IMR-90 (cell line): ENCODE measurements around the gene SCARB1. TPM values are rescaled to one million over a fixed set of nuclear protein-coding genes. Genes with fewer than 3 reads are reported as not detected.

Experiments used
- ATAC-seq: fragments of 200-7000 bp; cut with Tn5 transposase; 2 replicates; pipeline ENCODE4 v1.9.1; 2020; ENCODE audit warnings: low read depth, mild to moderate bottlenecking, moderate library complexity
- BruUV-seq: library from RNA; stranded (reverse); fragments of 400-500 nt; replicated peaks from 2 replicates; lab custom pipeline; 2021; lab: Mats Ljungman, UMichigan
- CTCF ChIA-PET: fragments of 300-600 bp; formaldehyde crosslinking; extraction: SDS; loops from one replicate; lab custom pipeline; 2021; ENCODE audit warnings: antibody characterized with exemption; lab: Yijun Ruan, JAX
- POLR2A ChIA-PET: fragments of 300-600 bp; sonication (Branson Sonifier 250); formaldehyde crosslinking; loops from one replicate; lab custom pipeline; 2022; ENCODE audit warnings: antibody characterized with exemption; ENCODE audit not compliant: unreplicated experiment; lab: Charles Lee
- DNase-seq: peaks from one replicate; pipeline ENCODE4 v3.0.0; 2013
- H2AFZ ChIP-seq: replicated peaks from 2 replicates; pipeline ENCODE3; 2013; ENCODE audit warnings: low read length, mild to moderate bottlenecking; ENCODE audit not compliant: poor library complexity
- H2AK5ac ChIP-seq: 2 replicates; pipeline ENCODE4 v1.6.1; 2013; ENCODE audit warnings: low read depth, low read length, inconsistent platforms
- H2AK9ac ChIP-seq: replicated peaks from 2 replicates; pipeline ENCODE3; 2013; ENCODE audit warnings: mild to moderate bottlenecking, low read depth, low read length, moderate library complexity; ENCODE audit not compliant: poor library complexity
- H2BK120ac ChIP-seq: 2 replicates; pipeline ENCODE4 v1.6.1; 2013; ENCODE audit warnings: low read depth, low read length, inconsistent platforms
- H2BK15ac ChIP-seq: 3 replicates; pipeline ENCODE4 v1.6.1; 2013; ENCODE audit warnings: low read depth, low read length, inconsistent platforms
- H2BK20ac ChIP-seq: 2 replicates; pipeline ENCODE4 v1.6.1; 2013; ENCODE audit warnings: low read depth, mild to moderate bottlenecking, inconsistent platforms, low read length, moderate library complexity
- H2BK5ac ChIP-seq: 2 replicates; pipeline ENCODE4 v1.6.1; 2013; ENCODE audit warnings: mild to moderate bottlenecking, low read depth, low read length, inconsistent platforms; ENCODE audit not compliant: poor library complexity, severe bottlenecking
- H3K14ac ChIP-seq: replicated peaks from 2 replicates; pipeline ENCODE4 v1.6.1; 2013; ENCODE audit warnings: low read depth, low read length, inconsistent platforms
- H3K18ac ChIP-seq: 2 replicates; pipeline ENCODE4 v1.6.1; 2013; ENCODE audit warnings: low read depth, low read length, control low read depth
- H3K23ac ChIP-seq: 2 replicates; pipeline ENCODE4 v1.6.1; 2013; ENCODE audit warnings: low read depth, low read length, inconsistent platforms
- H3K27ac ChIP-seq: 2 replicates; pipeline ENCODE4 v1.5.1; 2013; ENCODE audit warnings: mild to moderate bottlenecking, control low read depth, low read length; ENCODE audit not compliant: insufficient read depth
- H3K27me3 ChIP-seq: 2 replicates; pipeline ENCODE4 v1.6.1; 2013; ENCODE audit warnings: low read length; ENCODE audit not compliant: control insufficient read depth, insufficient read depth
- H3K36me3 ChIP-seq: 2 replicates; pipeline ENCODE4 v1.6.1; 2013; ENCODE audit warnings: low read length, mixed read lengths; ENCODE audit not compliant: control insufficient read depth, insufficient read depth
- H3K4ac ChIP-seq: 2 replicates; pipeline ENCODE4 v1.6.1; 2013; ENCODE audit warnings: low read depth, low read length, inconsistent platforms
- H3K4me1 ChIP-seq: 2 replicates; pipeline ENCODE4 v1.6.1; 2013; ENCODE audit warnings: low read length, mixed read lengths; ENCODE audit not compliant: control insufficient read depth, insufficient read depth
- H3K4me2 ChIP-seq: 2 replicates; pipeline ENCODE4 v1.6.1; 2013; ENCODE audit warnings: low read depth, mild to moderate bottlenecking, control low read depth, low read length, moderate library complexity
- H3K4me3 ChIP-seq: 2 replicates; pipeline ENCODE4 v1.5.1; 2013; ENCODE audit warnings: low read depth, mild to moderate bottlenecking, control low read depth, low read length, moderate library complexity; ENCODE audit not compliant: insufficient read depth
- H3K56ac ChIP-seq: 2 replicates; pipeline ENCODE4 v1.6.1; 2013; ENCODE audit warnings: low read length, inconsistent platforms; ENCODE audit not compliant: insufficient read depth; ENCODE audit errors: extremely low read depth
- H3K79me1 ChIP-seq, 2 experiments: 2 replicates each; pipeline ENCODE4 v1.6.1; 2013; ENCODE audit warnings: low read length in 2 of 2, inconsistent platforms in 1 of 2, low read depth in 1 of 2
- H3K9ac ChIP-seq: 2 replicates; pipeline ENCODE4 v1.6.1; 2013; ENCODE audit warnings: low read depth, low read length, control low read depth
- H3K9me1 ChIP-seq: 2 replicates; pipeline ENCODE4 v1.6.1; 2013; ENCODE audit warnings: low read length, inconsistent platforms; ENCODE audit not compliant: insufficient read depth
- H3K9me3 ChIP-seq: 2 replicates; pipeline ENCODE4 v1.6.1; 2013; ENCODE audit warnings: low read length; ENCODE audit not compliant: control insufficient read depth, insufficient read depth
- H4K20me1 ChIP-seq: 2 replicates; pipeline ENCODE4 v1.6.1; 2013; ENCODE audit warnings: low read length, inconsistent platforms; ENCODE audit not compliant: insufficient read depth
- H4K5ac ChIP-seq: 2 replicates; pipeline ENCODE4 v1.6.1; 2013; ENCODE audit warnings: mild to moderate bottlenecking, low read depth, low read length, control low read depth
- H4K8ac ChIP-seq, 2 experiments: 2 replicates each; pipeline ENCODE4 v1.6.1; 2013; ENCODE audit warnings: low read depth in 2 of 2, low read length in 2 of 2, control low read depth in 1 of 2, inconsistent platforms in 1 of 2
- H4K91ac ChIP-seq: 2 replicates; pipeline ENCODE4 v1.6.1; 2013; ENCODE audit warnings: low read depth, low read length, inconsistent platforms; ENCODE audit not compliant: insufficient read depth
- BHLHE40 ChIP-seq: fragments of 150-350 bp; IDR thresholded peaks from 2 replicates; pipeline ENCODE4 v1.6.1; 2016; ENCODE audit warnings: mild to moderate bottlenecking, low read depth, low read length
- CEBPB ChIP-seq: IDR thresholded peaks from 2 replicates; pipeline ENCODE4 v1.6.1; 2012; ENCODE audit warnings: low read depth, low read length, improper control_type of control experiment
- CTCF ChIP-seq: conservative IDR thresholded peaks from 2 replicates; pipeline ENCODE4 v1.5.1; 2012; ENCODE audit warnings: mild to moderate bottlenecking, low read depth, low read length, improper control_type of control experiment
- FOS ChIP-seq: fragments of 150-350 bp; IDR thresholded peaks from 2 replicates; pipeline ENCODE4 v1.6.1; 2016; ENCODE audit warnings: low read depth, low read length
- MAFK ChIP-seq: IDR thresholded peaks from 2 replicates; pipeline ENCODE4 v1.6.1; 2012; ENCODE audit warnings: low read depth, low read length, improper control_type of control experiment
- MAZ ChIP-seq: IDR thresholded peaks from 2 replicates; pipeline ENCODE4 v1.6.1; 2012; ENCODE audit warnings: low read depth, mild to moderate bottlenecking, low read length, improper control_type of control experiment, moderate library complexity, borderline replicate concordance
- MXI1 ChIP-seq: IDR thresholded peaks from 2 replicates; pipeline ENCODE4 v1.6.1; 2012; ENCODE audit warnings: low read depth, mild to moderate bottlenecking, low read length, moderate library complexity, borderline replicate concordance
- NFE2L2 ChIP-seq: fragments of 150-350 bp; IDR thresholded peaks from 2 replicates; pipeline ENCODE4 v1.6.1; 2016; ENCODE audit warnings: low read depth, mild to moderate bottlenecking, low read length
- POLR2A ChIP-seq: IDR thresholded peaks from 2 replicates; pipeline ENCODE4 v1.6.1; 2012; ENCODE audit warnings: mild to moderate bottlenecking, low read depth, low read length
- RAD21 ChIP-seq: IDR thresholded peaks from 2 replicates; pipeline ENCODE4 v1.6.1; 2012; ENCODE audit warnings: low read length, improper control_type of control experiment
- RCOR1 ChIP-seq: IDR thresholded peaks from 2 replicates; pipeline ENCODE4 v1.6.1; 2012; ENCODE audit warnings: mild to moderate bottlenecking, low read length, improper control_type of control experiment; ENCODE audit not compliant: insufficient replicate concordance
- RFX5 ChIP-seq: IDR thresholded peaks from 2 replicates; pipeline ENCODE4 v1.8.0; 2012; ENCODE audit warnings: low read depth, mild to moderate bottlenecking, low read length, moderate library complexity
- SMC3 ChIP-seq: fragments of 150-350 bp; IDR thresholded peaks from 2 replicates; pipeline ENCODE4 v1.6.1; 2016; ENCODE audit warnings: low read depth, mild to moderate bottlenecking, antibody characterized with exemption, low read length, moderate library complexity
- USF2 ChIP-seq: fragments of 150-350 bp; IDR thresholded peaks from 2 replicates; pipeline ENCODE4 v1.6.1; 2017; ENCODE audit warnings: mild to moderate bottlenecking, antibody characterized with exemption, low read length, low read depth
- WGBS, 2 experiments: methylation state at CpG; one replicate each; pipeline versions ENCODE4 v1.1.5 to v1.1.7; 2013; ENCODE audit warnings: missing lambda C conversion rate in 2 of 2; ENCODE audit not compliant: insufficient read length in 1 of 2; ENCODE audit errors: extremely low coverage in 2 of 2; 5-methylcytosine and 5-hydroxymethylcytosine counted together
- dilution Hi-C: fragments of 300-500 bp; cut with HindIII; formaldehyde crosslinking; loops from one replicate; pipeline ENCODE4 v1.14.3; 2018; ENCODE audit warnings: low sequenced_read_pairs; ENCODE audit not compliant: unreplicated experiment
- in situ Hi-C: fragments of 300-500 bp; cut with MboI; formaldehyde crosslinking; loops from 3 replicates; pipeline ENCODE4 v1.14.3; 2019; ENCODE audit warnings: low sequenced_read_pairs, inconsistent platforms, mixed read lengths
- intact Hi-C: fragments of 100-400 bp; cut with micrococcal nuclease; formaldehyde crosslinking; loops from 2 replicates; pipeline ENCODE4 v1.10.0; 2022
- polyA plus RNA-seq, 3 experiments: library from polyadenylated mRNA; depleted of rRNA; stranded (reverse); fragments of >200 nt; gene quantifications; 2 replicates each; pipeline ENCODE4 v1.2.3, GENCODE V29; 2012; ENCODE audit warnings: low replicate concordance in 1 of 3
- total RNA-seq: library from RNA; depleted of rRNA; stranded (reverse); fragments of >200 nt; gene quantifications from 2 replicates; pipeline ENCODE4 v1.2.3, GENCODE V29; 2012

Gene SCARB1
- total and polyA plus RNA-seq, 2 of the 4 experiments (the other 2 are of a cell fraction) = 3.0 to 24.8 TPM

- H3K4me2 ChIP-seq = no peak overlapping the region
- no peak for TF ChIP-seq FOS
- no peak for TF ChIP-seq MXI1
- TF ChIP-seq MAZ = no peak
- TF ChIP-seq USF2 = no peak
- TF ChIP-seq CTCF = no peak
- no peak for TF ChIP-seq SMC3
- TF ChIP-seq CEBPB = no peak
- TF ChIP-seq NFE2L2 = no peak
- TF ChIP-seq RFX5 = no peak
- no peak for TF ChIP-seq BHLHE40
- TF ChIP-seq RAD21 = no peak
- no peak for TF ChIP-seq POLR2A
- no peak for TF ChIP-seq RCOR1
- TF ChIP-seq MAFK = no peak
Observed at GRCh38 chr12:124828264-124829007, 35.2 kb downstream of the SCARB1 start.

More at GRCh38 chr12:124828264-124829007, 35.2 kb downstream of the SCARB1 start:
- Histone ChIP-seq H4K8ac (peak overlapping the region; percentile 51 to 57; a peak in 3 of 4 replicates), H3K79me1 (peaks cover 13 to 15% of the 10 kb centered on the region in 2 experiments; a peak in 3 of 4 replicates), H3K23ac (0 out of 2 replicates have a peak overlapping the region, but pooled peaks have one; percentile 1), H3K27ac (no peak overlapping the region; the same call in 1 of the 2 replicates), H3K9me1 (peaks cover 12% of the 10 kb centered on the region; the same call in 1 of the 2 replicates), H2AK9ac (peak overlapping the region; percentile 86), H3K4ac (peak overlapping the region; percentile 36), H3K9ac (no peak overlapping the region), H2BK15ac (peak overlapping the region; percentile 70; the same call in 2 of the 3 replicates), H3K14ac (peak overlapping the region; percentile 33), H2AFZ (peak overlapping the region; percentile 80), H3K4me1 (peaks cover 11% of the 10 kb centered on the region), H2BK5ac (peak overlapping the region; percentile 78), H3K36me3 (no peaks in the 10 kb centered on the region), H2BK20ac (peak overlapping the region; percentile 62), H3K18ac (0 out of 2 replicates have a peak overlapping the region, but pooled peaks have one; percentile 15), H3K4me3 (no peak overlapping the region), H3K9me3 (peaks cover 2% of the 10 kb centered on the region; the same call in 1 of the 2 replicates), H3K56ac (no peak overlapping the region), H2BK120ac (peak overlapping the region; percentile 50), H4K5ac (peak overlapping the region; percentile 50; the same call in 1 of the 2 replicates), H2AK5ac (peak overlapping the region; percentile 62; the same call in 1 of the 2 replicates), H4K20me1 (no peaks in the 10 kb centered on the region), H4K91ac (peak overlapping the region; percentile 80), H3K27me3 (no peaks in the 10 kb centered on the region)
- in situ Hi-C loops (no loop called here), intact Hi-C loops (loop anchor here (10.0 kb wide), 1 partner anchor 76 kb away; no protein-coding TSS in a partner anchor), dilution Hi-C loops (no loop called here)
- WGBS, 2 experiments = 86% methylated on average over 8 of the region's 18 CpGs; no CpG with 5 or more reads in 1 of the 2 experiments
- no TSS peak for BruUV-seq
- DNase-seq (peak; percentile 13), ATAC-seq (peak; percentile 45)
- ChIA-PET POLR2A (interaction anchor here (1.1 kb wide), 1 partner anchor 86 kb away, joined by 3 read pairs; the partner anchor contains the start of gene UBC), CTCF (interaction anchor here (0.6 to 0.7 kb wide), 2 partner anchors 9 to 453 kb away, joined by 3 read pairs; no protein-coding TSS in a partner anchor)
